SK-N-MC (cell line): ENCODE data around the gene SPINK5.
A peak's percentile ranks its signal among the peaks of the same experiment; 100 is the strongest.

ENCODE experiments used
- DNase-seq: peaks from one replicate; pipeline ENCODE4 v3.0.0-alpha.2; 2011; ENCODE audit warnings: low read depth, low spot score
- H3K27ac ChIP-seq: fragments of 200-600 bp; sonication (generic); 2 replicates; pipeline ENCODE4 v1.5.1; 2016; ENCODE audit warnings: mixed run types
- H3K36me3 ChIP-seq: fragments of 200-600 bp; sonication (generic); 2 replicates; pipeline ENCODE4 v1.6.1; 2017; ENCODE audit warnings: antibody characterized with exemption, low read length, mixed read lengths; ENCODE audit not compliant: insufficient read depth
- H3K4me3 ChIP-seq: fragments of 200-600 bp; sonication (generic); 2 replicates; pipeline ENCODE4 v1.5.1; 2016
- H3K9ac ChIP-seq: fragments of 200-600 bp; sonication (generic); 2 replicates; pipeline ENCODE4 v1.8.0; 2017; ENCODE audit warnings: mixed run types, mixed read lengths; ENCODE audit not compliant: insufficient read length
- H3K9me3 ChIP-seq: fragments of 200-600 bp; sonication (generic); 2 replicates; pipeline ENCODE4 v1.6.1; 2017; ENCODE audit warnings: low read depth, mild to moderate bottlenecking, antibody characterized with exemption, low read length, moderate library complexity, mixed read lengths
- EZH2 ChIP-seq: fragments of 200-600 bp; sonication (generic); IDR thresholded peaks from one replicate; pipeline ENCODE4 v1.6.1; 2017; ENCODE audit warnings: antibody characterized with exemption
- FOXP2 ChIP-seq: optimal IDR thresholded peaks from 2 replicates; pipeline ENCODE3; 2011; ENCODE audit warnings: mild to moderate bottlenecking, moderate library complexity; ENCODE audit not compliant: insufficient read depth; ENCODE audit errors: extremely low read length, control extremely low read depth
- POLR2AphosphoS5 ChIP-seq: IDR thresholded peaks from 2 replicates; pipeline ENCODE4 v1.6.1; 2012; ENCODE audit warnings: mild to moderate bottlenecking, low read depth, low read length, borderline replicate concordance

The SPINK5 gene

DNA sequence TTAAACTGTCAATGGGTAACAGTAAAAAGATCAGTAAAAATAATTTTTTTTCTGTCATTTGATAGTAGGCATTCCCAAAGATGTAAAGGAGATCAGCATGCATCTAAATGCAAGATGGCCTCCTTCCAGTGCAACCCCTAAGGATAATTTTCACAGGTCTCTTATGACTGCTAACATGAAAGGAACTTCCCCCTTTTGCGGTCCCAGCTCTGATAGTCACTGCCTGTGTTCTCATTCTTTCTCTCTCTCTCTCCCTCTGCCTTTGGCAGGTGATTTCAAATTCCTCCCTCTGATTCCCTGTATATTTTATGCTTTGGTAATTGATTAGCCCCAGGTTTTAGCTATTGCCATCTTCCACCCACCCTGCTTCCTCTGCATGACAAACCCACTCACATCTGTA is 113.4 kb downstream of the SPINK5 start:
- Histone ChIP-seq H3K9ac (no peak overlapping the region), H3K9me3 (no peaks in the 10 kb centered on the region), H3K36me3 (no peaks in the 10 kb centered on the region), H3K27ac (no peak overlapping the region), H3K4me3 (no peak overlapping the region)
- no peak for DNase-seq
- TF ChIP-seq POLR2AphosphoS5 (no peak), FOXP2 (no peak), EZH2 (no peak)

- peak; percentile 40 for DNase-seq
- Histone ChIP-seq H3K4me3 (no peak overlapping the region), H3K9me3 (no peaks in the 10 kb centered on the region), H3K27ac (no peak overlapping the region), H3K36me3 (no peaks in the 10 kb centered on the region), H3K9ac (no peak overlapping the region)
- no peak for TF ChIP-seq EZH2
- TF ChIP-seq FOXP2, result no peak
- no peak for TF ChIP-seq POLR2AphosphoS5
Observed at GRCh38 chr5:148179234-148179824, 115.5 kb downstream of the SPINK5 start.

- Histone ChIP-seq H3K36me3 (no peaks in the 10 kb centered on the region), H3K4me3 (no peak overlapping the region), H3K27ac (no peak overlapping the region), H3K9ac (no peak overlapping the region), H3K9me3 (no peaks in the 10 kb centered on the region)
- DNase-seq, result no peak
- TF ChIP-seq POLR2AphosphoS5, result no peak
- no peak for TF ChIP-seq FOXP2
- no peak for TF ChIP-seq EZH2
Observed at GRCh38 chr5:148186248-148187003, 122.6 kb downstream of the SPINK5 start.
